ENCODE results near the gene EFHC2.

The EFHC2 gene

GRCh38 chrX:44344687-44345086 is 1.2 kb upstream of the EFHC2 start:
- H3K9me3 ChIP-seq: no peaks in the 10 kb centered on the region
- no peak overlapping the region for H3K4me3 ChIP-seq (ENCODE audit: low read depth, low read length)
- no peak for DNase-seq
- H3K36me3 ChIP-seq: no peaks in the 10 kb centered on the region
- no peak for TF ChIP-seq CTCF (IDR thresholded peaks at IDR 0.05; ENCODE audit: low read depth, low read length)
- no peaks in the 10 kb centered on the region for H3K27me3 ChIP-seq
- H3K4me1 ChIP-seq: no peaks in the 10 kb centered on the region

GRCh38 chrX:44344194-44344593 is 722 bp upstream of the EFHC2 start:
- no peak for TF ChIP-seq CTCF (IDR thresholded peaks at IDR 0.05; ENCODE audit: low read depth, low read length)
- Histone ChIP-seq H3K9me3 (no peaks in the 10 kb centered on the region), H3K36me3 (no peaks in the 10 kb centered on the region), H3K4me3 (ENCODE audit: low read depth, low read length) (no peak overlapping the region), H3K27me3 (no peaks in the 10 kb centered on the region), H3K4me1 (no peaks in the 10 kb centered on the region)
- no peak for DNase-seq

- DNase-seq: no peak
- no peak for TF ChIP-seq CTCF (IDR thresholded peaks at IDR 0.05; ENCODE audit: low read depth, low read length)
- no peaks in the 10 kb centered on the region for H3K4me1 ChIP-seq
- H3K36me3 ChIP-seq: no peaks in the 10 kb centered on the region
- H3K9me3 ChIP-seq: no peaks in the 10 kb centered on the region
- peak overlapping the region; percentile 59 for H3K4me3 ChIP-seq (ENCODE audit: low read depth, low read length)
- H3K27me3 ChIP-seq: no peaks in the 10 kb centered on the region
These were observed 606 bp downstream of the EFHC2 start for GRCh38 chrX:44342866-44343265.

- Histone ChIP-seq H3K27me3 (no peaks in the 10 kb centered on the region), H3K4me3 (ENCODE audit: low read depth, low read length) (no peak overlapping the region), H3K4me1 (no peaks in the 10 kb centered on the region), H3K36me3 (no peaks in the 10 kb centered on the region), H3K9me3 (no peaks in the 10 kb centered on the region)
- TF ChIP-seq CTCF (IDR thresholded peaks at IDR 0.05; ENCODE audit: low read depth, low read length): no peak
- no peak for DNase-seq
These were observed 5.1 kb downstream of the EFHC2 start for GRCh38 chrX:44338361-44338760.

- Histone ChIP-seq H3K36me3 (no peaks in the 10 kb centered on the region), H3K4me1 (no peaks in the 10 kb centered on the region), H3K27me3 (no peaks in the 10 kb centered on the region), H3K4me3 (ENCODE audit: low read depth, low read length) (no peak overlapping the region), H3K9me3 (no peaks in the 10 kb centered on the region)
- no peak for DNase-seq
- TF ChIP-seq CTCF (IDR thresholded peaks at IDR 0.05; ENCODE audit: low read depth, low read length): no peak
These were observed 11.0 kb downstream of the EFHC2 start for GRCh38 chrX:44332437-44332836.

- Histone ChIP-seq H3K36me3 (no peaks in the 10 kb centered on the region), H3K4me1 (no peaks in the 10 kb centered on the region), H3K27me3 (no peaks in the 10 kb centered on the region), H3K4me3 (ENCODE audit: low read depth, low read length) (no peak overlapping the region), H3K9me3 (no peaks in the 10 kb centered on the region)
- DNase-seq: no peak
- TF ChIP-seq CTCF (IDR thresholded peaks at IDR 0.05; ENCODE audit: low read depth, low read length): no peak
These were observed 13.2 kb downstream of the EFHC2 start for GRCh38 chrX:44330227-44330626.

Measured in BE2C (cell line).